Measurements from ENCODE around the gene CRTC1.
"Not testable (repeated sequence)": the region's sequence is repeated elsewhere in the genome, so short reads cannot be mapped to it uniquely, and the experiment has no call there.

CRTC1 gene

GRCh38 chr19:18701250-18701608 is 17.7 kb downstream of the CRTC1 start:
- DNase-seq (ENCODE audit: low spot score): no peak

- no peak for DNase-seq (ENCODE audit: low spot score)
These were observed 20.6 kb downstream of the CRTC1 start for GRCh38 chr19:18704054-18704453.

GRCh38 chr19:18704971-18705370 is 21.5 kb downstream of the CRTC1 start:
- no peak for DNase-seq (ENCODE audit: low spot score)

GRCh38 chr19:18708452-18709231 is 25.2 kb downstream of the CRTC1 start:
- no peak for DNase-seq (ENCODE audit: low spot score)

GRCh38 chr19:18709546-18709945 is 26.1 kb downstream of the CRTC1 start:
- DNase-seq (ENCODE audit: low spot score): no peak

- DNase-seq (ENCODE audit: low spot score): no peak
These were observed 26.7 kb downstream of the CRTC1 start for GRCh38 chr19:18710186-18710585.

- no peak for DNase-seq (ENCODE audit: low spot score)
These were observed 27.7 kb downstream of the CRTC1 start for GRCh38 chr19:18710996-18711751.

GRCh38 chr19:18711893-18712292 is 28.4 kb downstream of the CRTC1 start:
- no peak for DNase-seq (ENCODE audit: low spot score)

- no peak for DNase-seq (ENCODE audit: low spot score)
These were observed 29.5 kb downstream of the CRTC1 start for GRCh38 chr19:18712981-18713380.

- no peak for DNase-seq (ENCODE audit: low spot score)
These were observed 30.2 kb downstream of the CRTC1 start for GRCh38 chr19:18713550-18714117.

GRCh38 chr19:18715416-18715815 is 31.9 kb downstream of the CRTC1 start:
- DNase-seq (ENCODE audit: low spot score): no peak

GRCh38 chr19:18716857-18717256 is 33.4 kb downstream of the CRTC1 start:
- DNase-seq (ENCODE audit: low spot score): no peak

- no peak for DNase-seq (ENCODE audit: low spot score)
These were observed 34.1 kb downstream of the CRTC1 start for GRCh38 chr19:18717601-18718000.

- no peak for DNase-seq (ENCODE audit: low spot score)
These were observed 34.6 kb downstream of the CRTC1 start for GRCh38 chr19:18718015-18718526.

- no peak for DNase-seq (ENCODE audit: low spot score)
These were observed 35.5 kb downstream of the CRTC1 start for GRCh38 chr19:18718846-18719458.

- DNase-seq (ENCODE audit: low spot score): no peak
These were observed 36.1 kb downstream of the CRTC1 start for GRCh38 chr19:18719541-18719940.

GRCh38 chr19:18723871-18724377 is 40.4 kb downstream of the CRTC1 start:
- DNase-seq (ENCODE audit: low spot score): no peak

GRCh38 chr19:18725841-18726770 is 42.6 kb downstream of the CRTC1 start:
- no peak for DNase-seq (ENCODE audit: low spot score)

GRCh38 chr19:18726846-18727245 is 43.4 kb downstream of the CRTC1 start:
- no peak for DNase-seq (ENCODE audit: low spot score)

- DNase-seq (ENCODE audit: low spot score): not testable (repeated sequence)
These were observed 44.1 kb downstream of the CRTC1 start for GRCh38 chr19:18727602-18728001.

GRCh38 chr19:18729933-18730530 is 46.6 kb downstream of the CRTC1 start:
- no peak for DNase-seq (ENCODE audit: low spot score)
